ENCODE measurements around the gene TMEM91.

GRCh38 chr19:41426116-41426841, 49.9 kb downstream of the TMEM91 start:
- TF ChIP-seq, protein P1, sequence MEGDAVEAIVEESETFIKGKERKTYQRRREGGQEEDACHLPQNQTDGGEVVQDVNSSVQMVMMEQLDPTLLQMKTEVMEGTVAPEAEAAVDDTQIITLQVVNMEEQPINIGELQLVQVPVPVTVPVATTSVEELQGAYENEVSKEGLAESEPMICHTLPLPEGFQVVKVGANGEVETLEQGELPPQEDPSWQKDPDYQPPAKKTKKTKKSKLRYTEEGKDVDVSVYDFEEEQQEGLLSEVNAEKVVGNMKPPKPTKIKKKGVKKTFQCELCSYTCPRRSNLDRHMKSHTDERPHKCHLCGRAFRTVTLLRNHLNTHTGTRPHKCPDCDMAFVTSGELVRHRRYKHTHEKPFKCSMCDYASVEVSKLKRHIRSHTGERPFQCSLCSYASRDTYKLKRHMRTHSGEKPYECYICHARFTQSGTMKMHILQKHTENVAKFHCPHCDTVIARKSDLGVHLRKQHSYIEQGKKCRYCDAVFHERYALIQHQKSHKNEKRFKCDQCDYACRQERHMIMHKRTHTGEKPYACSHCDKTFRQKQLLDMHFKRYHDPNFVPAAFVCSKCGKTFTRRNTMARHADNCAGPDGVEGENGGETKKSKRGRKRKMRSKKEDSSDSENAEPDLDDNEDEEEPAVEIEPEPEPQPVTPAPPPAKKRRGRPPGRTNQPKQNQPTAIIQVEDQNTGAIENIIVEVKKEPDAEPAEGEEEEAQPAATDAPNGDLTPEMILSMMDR (conservative IDR thresholded peaks at IDR 0.05), result no peak
- TF ChIP-seq ZFX (IDR thresholded peaks at IDR 0.05), result no peak
